Hematopoietic multipotent progenitor cell treated with erythropoietin and hydrocortisone succinate and interleukin-3 and kit ligand, for 8 days (in vitro differentiated cells): ENCODE results near the gene SCARB2.
A peak's percentile ranks its signal among the peaks of the same experiment; 100 is the strongest.
"Not testable (repeated sequence)": the region's sequence is repeated elsewhere in the genome, so short reads cannot be mapped to it uniquely, and the experiment has no call there.

Experiments
- DNase-seq: peaks from one replicate; pipeline ENCODE4 v3.0.0-alpha.2; 2015

The SCARB2 gene, protein sequence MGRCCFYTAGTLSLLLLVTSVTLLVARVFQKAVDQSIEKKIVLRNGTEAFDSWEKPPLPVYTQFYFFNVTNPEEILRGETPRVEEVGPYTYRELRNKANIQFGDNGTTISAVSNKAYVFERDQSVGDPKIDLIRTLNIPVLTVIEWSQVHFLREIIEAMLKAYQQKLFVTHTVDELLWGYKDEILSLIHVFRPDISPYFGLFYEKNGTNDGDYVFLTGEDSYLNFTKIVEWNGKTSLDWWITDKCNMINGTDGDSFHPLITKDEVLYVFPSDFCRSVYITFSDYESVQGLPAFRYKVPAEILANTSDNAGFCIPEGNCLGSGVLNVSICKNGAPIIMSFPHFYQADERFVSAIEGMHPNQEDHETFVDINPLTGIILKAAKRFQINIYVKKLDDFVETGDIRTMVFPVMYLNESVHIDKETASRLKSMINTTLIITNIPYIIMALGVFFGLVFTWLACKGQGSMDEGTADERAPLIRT

DNA sequence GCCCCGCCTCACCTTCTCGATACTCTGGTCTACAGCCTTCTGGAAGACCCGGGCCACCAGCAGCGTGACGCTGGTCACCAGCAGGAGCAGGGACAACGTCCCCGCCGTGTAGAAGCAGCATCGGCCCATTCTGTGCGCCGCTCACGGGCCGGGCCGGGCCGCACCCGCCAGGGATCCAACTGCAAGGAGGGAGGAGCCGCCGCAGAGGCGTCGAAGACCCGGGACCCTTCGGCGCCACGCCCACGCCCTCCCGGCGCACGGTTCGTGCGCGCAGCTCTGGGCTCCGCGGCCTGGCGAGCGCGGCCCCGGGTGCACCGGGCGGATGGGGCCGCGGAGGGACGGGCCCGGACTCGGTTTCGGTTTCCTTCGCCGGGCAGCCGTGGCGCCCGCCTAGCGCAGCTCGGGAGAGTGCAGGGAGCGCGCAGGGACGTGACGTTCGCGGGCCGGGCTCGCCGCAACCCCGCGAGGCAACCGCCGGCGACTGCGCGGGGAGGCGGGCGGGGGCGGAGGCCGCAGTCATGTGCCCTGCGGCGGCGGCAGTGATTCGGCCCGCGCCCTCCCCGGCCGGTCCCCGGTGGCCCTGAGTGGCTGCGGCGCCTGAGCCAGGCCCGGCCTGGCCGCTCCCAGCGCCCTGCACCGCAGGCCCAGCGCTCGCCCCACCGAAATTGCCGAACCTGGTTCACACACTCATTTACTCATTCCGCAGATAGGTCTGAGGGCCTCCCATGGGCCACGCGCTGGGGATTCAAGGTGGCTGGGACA lies at the start of gene SCARB2:
Gene SCARB2, minus strand, starts transcription at position 410 of the 762 bp plus-strand sequence. Its CDS starts 281 bp downstream, at position 129.
- DNase-seq, result peak; percentile 73

DNA sequence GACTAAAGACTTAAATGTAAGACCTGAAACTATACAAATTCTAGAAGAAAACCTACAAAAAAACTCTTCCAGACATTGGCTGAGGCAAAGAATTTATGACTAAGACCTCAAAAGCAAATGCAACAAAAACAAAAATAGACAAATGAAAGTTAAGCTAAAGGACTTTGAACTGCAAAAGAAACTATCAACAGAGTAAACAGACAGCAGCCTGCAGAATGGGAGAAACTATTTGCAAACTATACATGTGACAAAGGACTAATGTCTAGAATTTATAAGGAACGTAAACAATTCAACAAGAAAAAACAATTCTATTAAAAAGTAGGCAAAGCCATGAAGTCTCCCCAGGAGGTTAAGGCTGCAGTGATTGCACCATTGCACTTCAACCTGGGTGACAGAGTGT lies 46.9 kb upstream of the SCARB2 start:
- no peak for DNase-seq

DNA sequence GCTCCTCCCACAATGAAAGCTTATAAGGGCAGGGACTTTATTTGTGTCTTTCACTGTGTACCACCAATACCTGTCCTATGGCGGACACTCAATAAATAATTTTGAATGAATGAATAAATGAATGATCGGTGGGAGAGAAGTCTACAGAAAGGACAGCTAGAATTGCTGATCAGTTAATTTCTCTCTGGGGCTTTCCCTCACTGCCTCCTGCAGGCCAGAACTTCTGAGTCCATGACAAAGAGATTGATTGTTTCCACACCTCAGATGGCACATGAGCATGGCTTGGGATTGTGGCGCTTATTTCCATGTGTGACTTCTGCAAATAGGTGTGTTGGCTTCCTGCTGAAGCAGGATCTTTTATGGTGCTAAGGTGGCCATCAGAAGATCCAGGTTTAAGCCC lies 44.2 kb upstream of the SCARB2 start:
- DNase-seq, result no peak

DNA sequence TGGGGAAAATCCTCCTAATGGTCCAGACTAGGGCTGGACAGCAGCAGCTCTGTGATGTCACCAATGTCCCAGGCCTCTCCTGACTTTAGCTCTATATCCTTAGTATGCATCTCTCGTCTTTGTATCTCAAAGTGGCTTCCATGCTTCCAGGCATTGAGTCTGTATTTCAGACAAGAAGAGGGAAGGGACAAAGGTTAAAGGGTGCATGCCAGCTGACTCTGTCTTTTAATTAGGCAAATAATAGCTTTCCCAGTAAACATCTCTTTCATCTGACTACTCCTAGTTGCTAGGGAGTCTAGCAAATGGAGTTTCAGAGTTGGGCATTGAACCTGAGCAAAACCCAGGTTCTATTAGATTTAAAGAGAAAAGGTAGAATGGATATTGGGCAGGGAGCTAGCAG lies 43.3 kb upstream of the SCARB2 start:
- no peak for DNase-seq

DNA sequence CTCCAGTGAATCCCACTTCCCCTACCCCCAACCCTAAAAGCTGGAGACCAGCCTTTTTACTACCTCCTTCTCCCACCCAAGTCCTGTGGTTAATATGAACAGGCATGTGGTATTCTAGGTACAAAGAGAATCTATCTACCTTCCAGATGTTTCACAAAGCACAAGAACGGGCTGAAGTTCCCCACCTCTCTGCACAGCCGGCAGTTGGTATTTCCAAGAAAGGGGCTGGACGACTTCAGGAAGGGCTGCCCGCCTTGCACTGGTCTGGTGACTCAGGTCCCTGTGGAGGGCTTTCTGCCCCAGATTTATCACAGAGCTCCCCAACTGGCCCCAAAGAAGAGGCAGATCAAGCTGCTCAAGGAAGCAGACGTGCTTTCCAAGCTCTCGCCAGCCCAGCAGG lies 42.4 kb upstream of the SCARB2 start:
- DNase-seq, result peak; percentile 82

DNA sequence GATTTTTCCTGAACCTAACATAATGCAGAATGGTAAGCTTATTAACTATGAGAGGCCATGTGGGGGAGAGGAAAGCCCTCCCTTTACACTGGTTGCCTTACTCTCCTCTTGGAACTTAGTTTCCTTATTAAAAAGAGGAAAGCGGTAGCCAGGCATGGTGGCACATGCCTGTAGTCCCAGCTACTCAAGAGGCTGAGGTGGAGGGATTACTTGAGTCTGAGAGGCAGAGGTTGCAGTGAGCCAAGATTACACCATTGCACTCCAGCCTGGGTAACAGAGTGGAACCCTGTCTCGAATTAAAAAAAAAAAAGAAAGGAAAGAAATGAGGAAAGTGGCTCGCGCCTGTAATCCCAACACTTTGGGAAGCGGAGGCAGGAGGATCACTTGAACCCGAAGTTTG lies 39.9 kb upstream of the SCARB2 start:
- DNase-seq, result no peak

DNA sequence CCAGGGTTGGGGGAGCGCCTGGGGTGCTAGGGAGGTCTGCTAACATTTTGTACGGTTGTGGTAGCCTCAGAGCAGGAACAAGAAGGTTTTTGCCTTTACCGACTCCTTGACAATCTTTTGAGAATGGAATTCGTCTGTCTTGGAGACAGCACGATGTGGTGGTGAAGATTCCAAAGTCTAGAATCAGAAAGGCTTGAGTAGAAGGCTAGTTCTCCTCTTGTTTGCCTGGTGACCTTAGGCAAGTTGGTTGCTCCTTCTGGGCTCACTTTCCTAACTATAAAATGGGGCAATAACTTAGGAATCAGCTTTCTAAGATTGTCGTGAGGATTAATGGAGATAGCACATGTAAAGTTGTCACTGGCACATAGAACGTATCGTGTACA lies 38.6 kb upstream of the SCARB2 start:
- DNase-seq, result no peak

DNA sequence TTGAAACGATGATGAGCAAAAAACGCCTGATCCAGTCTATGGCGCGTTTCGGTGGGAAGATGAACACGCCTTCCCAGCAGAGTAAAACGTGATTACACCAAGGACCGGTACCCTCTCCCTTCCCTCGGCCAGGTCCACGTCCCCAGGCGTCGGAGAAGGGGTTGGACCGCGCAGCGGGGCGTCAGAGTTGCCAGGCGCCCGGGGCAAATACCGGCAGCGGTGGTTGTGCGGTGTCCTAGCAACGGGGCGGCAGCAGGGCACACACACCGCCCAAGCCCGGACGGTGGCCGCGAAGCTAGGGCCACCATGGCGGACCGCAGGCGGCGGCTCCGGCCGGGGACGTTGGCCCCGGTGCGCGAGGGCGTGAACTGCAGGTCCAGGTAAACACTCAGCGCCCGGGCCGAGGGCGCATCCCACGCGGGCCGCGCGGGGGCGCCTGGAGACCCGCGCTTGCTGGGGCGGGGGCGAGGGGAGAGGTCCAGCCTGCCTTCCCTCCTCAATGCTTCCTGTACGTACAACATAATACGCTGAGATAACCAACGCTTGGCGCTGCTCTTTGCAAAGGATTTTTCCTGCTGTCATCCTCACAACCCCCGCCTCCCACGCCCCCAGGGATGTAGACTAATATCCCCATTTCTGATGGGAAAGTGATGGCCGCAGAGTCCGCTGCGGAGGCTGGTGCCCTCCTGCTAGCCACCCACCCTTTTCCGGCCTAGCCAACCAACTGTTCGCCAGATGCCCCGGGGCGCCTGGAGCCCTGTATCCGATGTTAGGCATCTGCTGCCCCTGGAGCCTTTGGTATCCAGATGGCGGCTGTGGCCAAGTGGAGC lies 38.0 kb upstream of the SCARB2 start, which contains the start of gene FAM47E:
Gene FAM47E, plus strand, starts transcription at position 281 of the 830 bp plus-strand sequence. Its CDS starts 26 bp downstream, at position 307.
- peak; percentile 63 for DNase-seq

DNA sequence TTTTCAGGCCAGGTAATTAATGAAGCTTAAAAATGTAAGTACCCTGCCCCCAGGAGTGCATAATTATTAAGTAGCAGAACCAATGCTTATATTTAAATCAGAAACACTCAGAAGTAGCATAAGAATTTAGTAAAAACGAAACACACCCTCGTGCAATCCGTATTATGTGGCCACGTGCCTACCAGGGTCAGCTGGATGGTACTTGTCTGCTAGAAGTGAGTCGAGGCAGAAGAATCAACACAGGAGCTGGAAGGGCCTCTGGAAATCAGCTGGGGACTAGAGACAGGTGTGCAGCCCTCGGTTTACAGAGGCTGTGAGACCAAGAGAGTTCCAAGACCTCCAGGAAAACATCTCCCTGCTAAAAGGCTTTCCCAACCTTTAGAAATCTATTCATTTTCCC lies 37.3 kb upstream of the SCARB2 start:
- no peak for DNase-seq

DNA sequence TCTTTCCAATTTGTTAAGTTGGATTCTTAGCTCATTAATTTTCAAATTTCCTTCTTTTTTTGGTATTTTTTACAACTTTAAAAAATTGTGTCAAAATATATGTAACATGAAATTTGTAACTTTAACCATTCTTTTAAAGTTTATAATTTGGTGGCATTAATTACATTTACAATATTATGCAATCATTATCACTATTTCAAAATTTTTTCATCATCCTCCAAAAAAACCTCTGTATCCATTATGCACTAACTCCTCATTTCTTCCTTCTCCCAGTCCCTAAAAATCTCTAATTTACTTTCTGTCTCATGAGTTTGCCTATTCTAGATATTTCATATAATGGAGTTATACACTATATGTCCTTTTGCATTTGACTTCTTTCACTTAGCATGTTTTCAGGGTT lies 33.2 kb upstream of the SCARB2 start:
- no peak for DNase-seq

DNA sequence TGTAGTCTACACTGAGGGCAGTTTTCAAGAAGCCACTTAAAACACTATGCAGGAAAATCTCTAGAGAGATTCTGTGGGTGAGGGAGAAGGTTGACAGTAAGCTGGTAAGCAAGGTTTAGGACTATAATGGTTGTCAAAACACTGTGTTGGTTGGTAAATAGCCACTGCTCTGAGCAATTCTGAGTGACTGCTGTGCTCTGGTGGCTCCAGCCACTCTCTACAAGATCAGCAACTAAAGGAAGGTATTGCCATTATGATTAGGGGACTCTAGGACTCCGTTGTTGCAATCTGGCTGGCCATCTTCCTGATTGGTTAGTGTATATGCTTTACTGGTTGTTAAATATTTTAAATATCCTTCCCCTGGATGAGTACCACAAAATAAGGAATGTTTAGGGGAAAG lies 32.4 kb upstream of the SCARB2 start:
- DNase-seq, result no peak

DNA sequence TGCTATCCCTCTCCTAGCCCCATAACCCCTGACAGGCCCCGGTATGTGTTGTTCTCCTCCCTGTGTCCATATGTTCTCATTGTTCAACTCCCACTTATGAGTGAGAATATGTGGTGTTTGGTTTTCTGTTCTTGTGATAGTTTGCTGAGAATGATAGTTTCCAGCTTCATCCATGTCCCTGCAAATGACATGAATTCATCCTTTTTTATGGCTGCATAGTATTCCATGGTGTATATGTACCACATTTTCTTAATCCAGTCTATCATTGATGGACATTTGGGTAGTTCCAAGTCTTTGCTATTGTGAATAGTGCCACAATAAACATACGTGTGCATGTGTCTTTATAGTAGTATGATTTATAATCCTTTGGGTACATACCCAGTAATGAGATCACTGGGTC lies 30.3 kb upstream of the SCARB2 start:
- not testable (repeated sequence) for DNase-seq

DNA sequence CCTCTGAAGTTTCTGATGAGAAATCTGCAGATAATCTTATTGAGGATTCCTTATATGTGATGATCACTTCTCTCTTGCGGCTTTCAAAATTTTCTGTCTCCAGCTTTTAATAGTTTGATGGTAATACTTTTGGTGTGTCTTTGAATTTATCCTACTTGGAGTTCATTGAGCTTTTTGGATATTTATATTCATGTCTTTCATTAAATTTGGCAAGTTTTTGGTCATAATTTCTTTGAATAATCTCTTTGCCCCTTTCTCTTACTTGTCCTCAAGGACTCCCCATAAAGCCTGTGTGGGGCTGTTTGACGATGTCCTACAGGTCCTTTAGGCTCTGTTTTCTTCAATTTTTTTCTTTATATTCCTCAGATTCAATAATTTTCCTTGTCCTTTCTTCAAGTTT lies 26.6 kb upstream of the SCARB2 start:
- DNase-seq, result no peak

DNA sequence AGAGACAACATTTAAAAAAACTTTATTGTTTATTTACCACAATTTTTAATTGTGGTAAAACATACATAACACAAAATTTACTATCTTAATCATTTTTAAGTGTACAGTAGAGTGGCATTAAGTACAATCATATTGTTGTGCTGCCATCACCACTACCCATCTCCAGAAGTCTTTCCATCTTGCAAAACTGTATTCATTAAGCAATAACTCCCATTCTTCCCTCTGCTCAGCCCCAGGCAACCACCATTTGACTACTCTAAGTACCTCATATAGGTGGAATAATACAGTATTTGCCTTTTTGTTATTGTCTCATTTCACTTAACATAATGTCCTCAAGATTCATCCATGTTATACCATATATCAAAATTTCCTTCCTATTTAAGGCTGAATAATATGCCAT lies 25.1 kb upstream of the SCARB2 start:
- no peak for DNase-seq

DNA sequence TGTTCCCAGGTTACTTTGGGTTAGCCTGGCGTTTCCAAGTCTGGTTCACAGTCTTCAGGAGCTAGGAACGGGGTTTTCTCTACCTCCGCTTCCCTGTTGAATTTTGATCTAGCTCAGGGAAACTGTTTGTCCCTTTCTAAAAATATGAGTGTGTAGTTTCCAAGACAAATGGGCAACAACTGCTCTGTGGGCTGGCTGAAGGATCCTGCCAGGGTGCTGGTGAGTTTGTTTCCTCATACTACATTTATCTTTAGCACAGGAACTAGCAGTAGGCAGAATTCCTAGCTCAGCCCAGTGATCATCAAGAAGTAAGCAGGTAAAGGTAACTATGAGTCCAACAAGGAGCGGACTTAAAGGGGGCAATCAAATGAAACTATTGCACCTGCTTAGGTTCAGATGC lies 24.6 kb upstream of the SCARB2 start:
- no peak for DNase-seq

DNA sequence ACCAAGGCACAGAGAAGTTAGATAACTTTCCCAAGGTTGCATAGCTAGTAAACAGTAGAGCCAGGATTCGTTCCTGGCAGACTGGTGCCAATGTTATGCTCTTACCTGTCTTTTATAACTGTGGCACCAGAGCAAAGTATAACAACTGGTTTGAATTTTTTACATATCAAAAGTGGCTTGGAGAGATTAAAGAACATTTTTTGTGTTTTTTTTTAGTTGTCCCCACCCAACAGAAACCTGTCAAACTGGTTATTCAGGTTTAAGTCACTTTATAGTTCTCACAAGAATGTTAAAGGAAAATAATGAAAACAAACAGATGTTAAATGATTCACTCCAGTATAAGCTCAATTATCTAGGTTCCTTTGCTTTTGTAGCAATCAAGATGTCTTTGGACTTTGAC lies 22.3 kb upstream of the SCARB2 start:
- no peak for DNase-seq

DNA sequence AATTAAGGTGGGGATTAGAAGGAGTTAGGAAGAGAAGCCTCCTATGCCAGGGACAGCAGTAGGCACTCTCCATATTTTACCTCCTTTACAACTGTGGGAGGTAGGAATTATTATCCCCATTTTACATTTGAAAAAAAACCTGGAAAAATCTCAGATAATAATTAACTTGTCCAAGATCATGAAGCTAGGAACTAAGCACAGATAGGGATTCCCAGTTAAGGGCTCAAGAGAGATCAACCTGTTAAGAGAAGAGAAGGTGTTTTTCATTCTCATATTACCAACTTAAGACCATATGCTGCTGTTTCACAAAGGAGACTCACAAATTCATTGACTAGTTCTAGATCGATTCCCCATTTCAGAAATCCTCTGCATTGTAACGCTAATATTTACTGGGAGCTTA lies 21.8 kb upstream of the SCARB2 start:
- no peak for DNase-seq

DNA sequence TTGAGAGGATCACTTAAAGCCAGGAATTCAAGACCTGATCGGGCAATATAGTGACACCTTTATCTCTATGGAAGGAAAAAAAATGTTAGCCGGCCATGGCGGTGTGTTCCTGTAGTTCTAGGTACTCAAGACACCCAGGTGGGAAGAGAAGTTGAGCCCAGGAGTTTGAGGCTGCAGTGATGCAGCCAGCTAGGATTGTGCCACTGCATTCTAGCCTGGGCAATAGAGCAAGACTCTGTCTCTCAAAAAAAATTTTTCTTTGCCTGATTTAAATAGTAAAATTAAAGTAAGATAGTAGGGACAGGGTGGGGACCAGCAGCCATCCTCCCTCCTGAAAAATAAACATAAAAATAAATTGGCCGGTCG lies 21.0 kb upstream of the SCARB2 start:
- DNase-seq, result no peak

DNA sequence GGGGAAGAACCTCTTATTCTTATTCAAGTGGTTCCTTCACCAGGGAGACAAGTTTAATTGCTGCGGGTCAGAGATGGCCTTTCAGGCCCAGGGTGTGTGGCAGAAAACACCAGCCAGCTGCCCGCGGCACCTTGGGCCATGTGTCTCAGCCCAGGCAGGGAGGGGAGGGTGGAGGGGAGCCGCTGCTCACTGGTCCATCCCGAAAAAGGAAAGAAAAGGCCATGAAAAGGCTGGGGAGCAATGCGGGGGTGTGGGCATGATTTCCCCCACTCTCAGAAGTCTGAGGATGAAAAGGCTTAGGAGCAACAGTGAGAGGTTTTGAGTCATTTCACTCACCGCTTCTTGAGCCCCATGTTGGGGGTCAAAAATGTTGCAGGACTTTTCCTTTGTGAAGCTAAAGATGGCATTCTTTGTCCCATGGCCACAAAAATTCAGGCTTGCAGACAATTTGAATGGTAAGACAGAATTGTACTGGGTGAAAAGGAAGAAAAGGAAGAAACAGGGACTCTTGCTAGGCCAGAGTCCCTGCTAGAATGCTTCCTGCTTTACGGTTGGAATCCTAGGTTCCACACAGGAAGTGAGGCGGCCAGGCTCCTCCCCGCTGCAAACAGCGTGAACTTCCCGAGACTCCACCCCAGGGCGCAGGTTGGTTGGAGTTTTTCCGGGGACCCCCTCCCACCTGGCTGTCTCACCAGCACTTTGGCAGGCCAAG lies 20.5 kb upstream of the SCARB2 start:
- DNase-seq, result no peak

DNA sequence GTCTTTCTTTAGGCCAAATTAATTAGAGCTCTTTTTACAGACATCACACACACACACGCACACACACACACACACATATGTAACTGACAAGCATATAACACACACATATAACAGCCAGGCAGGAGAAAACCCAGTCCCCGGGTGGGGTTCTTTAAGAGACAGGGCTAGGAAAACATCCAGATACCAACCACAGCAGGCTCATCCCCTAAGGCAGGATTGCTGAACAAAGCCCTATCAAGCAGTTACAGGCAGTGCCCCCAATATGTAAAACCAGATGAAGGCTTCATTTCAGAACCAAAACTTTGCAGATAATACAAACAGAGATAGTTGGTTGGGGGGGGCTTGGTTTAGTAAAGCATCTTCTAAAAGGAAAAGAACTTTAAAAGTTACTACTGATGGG lies 19.9 kb upstream of the SCARB2 start:
- DNase-seq, result peak; percentile 98

DNA sequence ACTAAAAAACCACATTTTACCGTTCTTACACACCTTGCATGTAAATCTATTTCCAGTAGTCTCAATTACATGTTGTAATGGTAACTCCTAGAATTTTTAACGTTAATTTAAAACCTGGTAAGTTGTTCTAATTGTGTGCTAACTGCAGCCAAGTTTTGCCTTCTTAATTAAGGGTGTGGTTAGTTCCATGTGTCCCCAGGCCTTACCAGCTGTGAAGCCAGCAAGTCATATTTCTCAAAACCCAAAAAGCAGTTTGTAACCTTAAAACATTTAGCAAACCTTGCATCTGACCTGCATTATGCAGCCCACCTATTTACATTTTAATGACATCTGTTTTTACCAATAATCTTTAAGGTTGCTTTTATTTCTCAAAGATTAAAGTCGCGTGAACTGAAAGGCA lies 19.5 kb upstream of the SCARB2 start:
- DNase-seq, result peak; percentile 76

DNA sequence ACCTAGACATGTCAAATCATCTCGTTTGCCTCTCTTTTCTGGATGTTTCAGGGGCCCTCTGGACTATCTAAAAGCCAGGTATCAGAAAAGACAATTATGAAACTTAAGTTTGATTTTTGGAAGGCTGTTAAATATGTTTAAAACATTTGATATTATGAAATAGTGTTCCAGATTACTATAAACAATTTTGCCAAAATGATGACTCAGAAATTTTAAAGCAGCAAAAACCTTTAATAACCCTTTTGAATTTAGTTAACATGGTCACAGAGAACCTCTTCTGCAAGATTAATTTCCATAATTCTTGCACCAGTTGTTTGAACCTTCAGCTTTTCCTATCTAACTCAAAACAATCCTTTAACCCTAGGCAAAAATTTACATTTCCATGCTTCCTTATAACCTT lies 19.1 kb upstream of the SCARB2 start:
- DNase-seq, result no peak

DNA sequence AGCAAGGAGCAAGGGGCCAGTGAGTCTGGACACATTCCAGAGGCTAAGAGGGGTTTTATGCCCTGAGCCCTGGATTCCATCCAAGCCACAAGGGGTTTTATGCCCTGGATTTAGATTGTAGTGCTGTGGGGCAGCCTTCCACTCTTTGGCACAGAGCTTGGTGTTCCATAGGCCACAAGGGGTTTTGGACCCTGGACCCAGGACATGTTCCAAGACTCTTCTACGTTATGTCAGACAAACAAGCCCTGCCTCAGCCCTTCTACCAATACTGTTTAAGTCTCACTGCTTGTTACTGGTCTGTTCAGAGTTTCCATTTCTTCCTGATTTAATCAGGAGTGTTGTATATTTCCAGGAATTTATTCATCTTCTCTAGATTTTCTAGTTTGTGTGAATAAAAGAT lies 12.8 kb upstream of the SCARB2 start:
- no peak for DNase-seq
